IMR-90 (cell line): ENCODE measurements around the gene GSE1. TPM values are rescaled to one million over a fixed set of nuclear protein-coding genes. Genes with fewer than 3 reads are reported as not detected.

ENCODE experiments used
- ATAC-seq: fragments of 200-7000 bp; cut with Tn5 transposase; 2 replicates; pipeline ENCODE4 v1.9.1; 2020; ENCODE audit warnings: low read depth, mild to moderate bottlenecking, moderate library complexity
- BruUV-seq: library from RNA; stranded (reverse); fragments of 400-500 nt; replicated peaks from 2 replicates; lab custom pipeline; 2021; lab: Mats Ljungman, UMichigan
- CTCF ChIA-PET: fragments of 300-600 bp; formaldehyde crosslinking; extraction: SDS; loops from one replicate; lab custom pipeline; 2021; ENCODE audit warnings: antibody characterized with exemption; lab: Yijun Ruan, JAX
- POLR2A ChIA-PET: fragments of 300-600 bp; sonication (Branson Sonifier 250); formaldehyde crosslinking; loops from one replicate; lab custom pipeline; 2022; ENCODE audit warnings: antibody characterized with exemption; ENCODE audit not compliant: unreplicated experiment; lab: Charles Lee
- DNase-seq: peaks from one replicate; pipeline ENCODE4 v3.0.0; 2013
- H2AFZ ChIP-seq: replicated peaks from 2 replicates; pipeline ENCODE3; 2013; ENCODE audit warnings: low read length, mild to moderate bottlenecking; ENCODE audit not compliant: poor library complexity
- H2AK5ac ChIP-seq: 2 replicates; pipeline ENCODE4 v1.6.1; 2013; ENCODE audit warnings: low read depth, low read length, inconsistent platforms
- H2AK9ac ChIP-seq: replicated peaks from 2 replicates; pipeline ENCODE3; 2013; ENCODE audit warnings: mild to moderate bottlenecking, low read depth, low read length, moderate library complexity; ENCODE audit not compliant: poor library complexity
- H2BK120ac ChIP-seq: 2 replicates; pipeline ENCODE4 v1.6.1; 2013; ENCODE audit warnings: low read depth, low read length, inconsistent platforms
- H2BK15ac ChIP-seq: 3 replicates; pipeline ENCODE4 v1.6.1; 2013; ENCODE audit warnings: low read depth, low read length, inconsistent platforms
- H2BK20ac ChIP-seq: 2 replicates; pipeline ENCODE4 v1.6.1; 2013; ENCODE audit warnings: low read depth, mild to moderate bottlenecking, inconsistent platforms, low read length, moderate library complexity
- H2BK5ac ChIP-seq: 2 replicates; pipeline ENCODE4 v1.6.1; 2013; ENCODE audit warnings: mild to moderate bottlenecking, low read depth, low read length, inconsistent platforms; ENCODE audit not compliant: poor library complexity, severe bottlenecking
- H3K14ac ChIP-seq: replicated peaks from 2 replicates; pipeline ENCODE4 v1.6.1; 2013; ENCODE audit warnings: low read depth, low read length, inconsistent platforms
- H3K18ac ChIP-seq: 2 replicates; pipeline ENCODE4 v1.6.1; 2013; ENCODE audit warnings: low read depth, low read length, control low read depth
- H3K23ac ChIP-seq: 2 replicates; pipeline ENCODE4 v1.6.1; 2013; ENCODE audit warnings: low read depth, low read length, inconsistent platforms
- H3K27ac ChIP-seq: 2 replicates; pipeline ENCODE4 v1.5.1; 2013; ENCODE audit warnings: mild to moderate bottlenecking, control low read depth, low read length; ENCODE audit not compliant: insufficient read depth
- H3K27me3 ChIP-seq: 2 replicates; pipeline ENCODE4 v1.6.1; 2013; ENCODE audit warnings: low read length; ENCODE audit not compliant: control insufficient read depth, insufficient read depth
- H3K36me3 ChIP-seq: 2 replicates; pipeline ENCODE4 v1.6.1; 2013; ENCODE audit warnings: low read length, mixed read lengths; ENCODE audit not compliant: control insufficient read depth, insufficient read depth
- H3K4ac ChIP-seq: 2 replicates; pipeline ENCODE4 v1.6.1; 2013; ENCODE audit warnings: low read depth, low read length, inconsistent platforms
- H3K4me1 ChIP-seq: 2 replicates; pipeline ENCODE4 v1.6.1; 2013; ENCODE audit warnings: low read length, mixed read lengths; ENCODE audit not compliant: control insufficient read depth, insufficient read depth
- H3K4me2 ChIP-seq: 2 replicates; pipeline ENCODE4 v1.6.1; 2013; ENCODE audit warnings: low read depth, mild to moderate bottlenecking, control low read depth, low read length, moderate library complexity
- H3K4me3 ChIP-seq: 2 replicates; pipeline ENCODE4 v1.5.1; 2013; ENCODE audit warnings: low read depth, mild to moderate bottlenecking, control low read depth, low read length, moderate library complexity; ENCODE audit not compliant: insufficient read depth
- H3K56ac ChIP-seq: 2 replicates; pipeline ENCODE4 v1.6.1; 2013; ENCODE audit warnings: low read length, inconsistent platforms; ENCODE audit not compliant: insufficient read depth; ENCODE audit errors: extremely low read depth
- H3K79me1 ChIP-seq, 2 experiments: 2 replicates each; pipeline ENCODE4 v1.6.1; 2013; ENCODE audit warnings: low read length in 2 of 2, inconsistent platforms in 1 of 2, low read depth in 1 of 2
- H3K9ac ChIP-seq: 2 replicates; pipeline ENCODE4 v1.6.1; 2013; ENCODE audit warnings: low read depth, low read length, control low read depth
- H3K9me1 ChIP-seq: 2 replicates; pipeline ENCODE4 v1.6.1; 2013; ENCODE audit warnings: low read length, inconsistent platforms; ENCODE audit not compliant: insufficient read depth
- H3K9me3 ChIP-seq: 2 replicates; pipeline ENCODE4 v1.6.1; 2013; ENCODE audit warnings: low read length; ENCODE audit not compliant: control insufficient read depth, insufficient read depth
- H4K20me1 ChIP-seq: 2 replicates; pipeline ENCODE4 v1.6.1; 2013; ENCODE audit warnings: low read length, inconsistent platforms; ENCODE audit not compliant: insufficient read depth
- H4K5ac ChIP-seq: 2 replicates; pipeline ENCODE4 v1.6.1; 2013; ENCODE audit warnings: mild to moderate bottlenecking, low read depth, low read length, control low read depth
- H4K8ac ChIP-seq, 2 experiments: 2 replicates each; pipeline ENCODE4 v1.6.1; 2013; ENCODE audit warnings: low read depth in 2 of 2, low read length in 2 of 2, control low read depth in 1 of 2, inconsistent platforms in 1 of 2
- H4K91ac ChIP-seq: 2 replicates; pipeline ENCODE4 v1.6.1; 2013; ENCODE audit warnings: low read depth, low read length, inconsistent platforms; ENCODE audit not compliant: insufficient read depth
- ELK1 ChIP-seq: fragments of 150-350 bp; IDR thresholded peaks from 2 replicates; pipeline ENCODE4 v1.6.1; 2016; ENCODE audit warnings: low read depth, mild to moderate bottlenecking, low read length, moderate library complexity, borderline replicate concordance
- MAFK ChIP-seq: IDR thresholded peaks from 2 replicates; pipeline ENCODE4 v1.6.1; 2012; ENCODE audit warnings: low read depth, low read length, improper control_type of control experiment
- NFE2L2 ChIP-seq: fragments of 150-350 bp; IDR thresholded peaks from 2 replicates; pipeline ENCODE4 v1.6.1; 2016; ENCODE audit warnings: low read depth, mild to moderate bottlenecking, low read length
- POLR2A ChIP-seq: IDR thresholded peaks from 2 replicates; pipeline ENCODE4 v1.6.1; 2012; ENCODE audit warnings: mild to moderate bottlenecking, low read depth, low read length
- RCOR1 ChIP-seq: IDR thresholded peaks from 2 replicates; pipeline ENCODE4 v1.6.1; 2012; ENCODE audit warnings: mild to moderate bottlenecking, low read length, improper control_type of control experiment; ENCODE audit not compliant: insufficient replicate concordance
- SMC3 ChIP-seq: fragments of 150-350 bp; IDR thresholded peaks from 2 replicates; pipeline ENCODE4 v1.6.1; 2016; ENCODE audit warnings: low read depth, mild to moderate bottlenecking, antibody characterized with exemption, low read length, moderate library complexity
- WGBS, 2 experiments: methylation state at CpG; one replicate each; pipeline versions ENCODE4 v1.1.5 to v1.1.7; 2013; ENCODE audit warnings: missing lambda C conversion rate in 2 of 2; ENCODE audit not compliant: insufficient read length in 1 of 2; ENCODE audit errors: extremely low coverage in 2 of 2; 5-methylcytosine and 5-hydroxymethylcytosine counted together
- dilution Hi-C: fragments of 300-500 bp; cut with HindIII; formaldehyde crosslinking; loops from one replicate; pipeline ENCODE4 v1.14.3; 2018; ENCODE audit warnings: low sequenced_read_pairs; ENCODE audit not compliant: unreplicated experiment
- in situ Hi-C: fragments of 300-500 bp; cut with MboI; formaldehyde crosslinking; loops from 3 replicates; pipeline ENCODE4 v1.14.3; 2019; ENCODE audit warnings: low sequenced_read_pairs, inconsistent platforms, mixed read lengths
- intact Hi-C: fragments of 100-400 bp; cut with micrococcal nuclease; formaldehyde crosslinking; loops from 2 replicates; pipeline ENCODE4 v1.10.0; 2022
- polyA plus RNA-seq, 3 experiments: library from polyadenylated mRNA; depleted of rRNA; stranded (reverse); fragments of >200 nt; gene quantifications; 2 replicates each; pipeline ENCODE4 v1.2.3, GENCODE V29; 2012; ENCODE audit warnings: low replicate concordance in 1 of 3
- total RNA-seq: library from RNA; depleted of rRNA; stranded (reverse); fragments of >200 nt; gene quantifications from 2 replicates; pipeline ENCODE4 v1.2.3, GENCODE V29; 2012

GSE1 gene
- total and polyA plus RNA-seq, 2 of the 4 experiments (the other 2 are of a cell fraction), result 14.9 to 25.5 TPM

GRCh38 chr16:85665373-85665740, 52.2 kb downstream of the GSE1 start:
- no peak for DNase-seq
- peaks cover 3% of the 10 kb centered on the region; the same call in 1 of the 2 replicates for H3K9me1 ChIP-seq
- H3K56ac ChIP-seq, result no peak overlapping the region
- ChIA-PET POLR2A (no interaction called here), CTCF (no interaction called here)
- H2BK5ac ChIP-seq, result no peak overlapping the region
- H2AFZ ChIP-seq, result no peak overlapping the region
- H2BK15ac ChIP-seq, result no peak overlapping the region
- no peak overlapping the region for H4K5ac ChIP-seq
- no peak overlapping the region for H3K18ac ChIP-seq
- no peaks in the 10 kb centered on the region for H3K4me1 ChIP-seq
- TF ChIP-seq RCOR1, result no peak
- no peak for TF ChIP-seq SMC3
- no peak for TF ChIP-seq MAFK
- no peak for TF ChIP-seq ELK1
- TF ChIP-seq POLR2A, result no peak
- TF ChIP-seq NFE2L2, result no peak
- no peaks in the 10 kb centered on the region for H3K9me3 ChIP-seq
- no TSS peak for BruUV-seq
- in situ Hi-C loops, result no loop called here
- H3K36me3 ChIP-seq, result peaks cover 74% of the 10 kb centered on the region
- 88% methylated on average over 6 of the region's 12 CpGs; no CpG with 5 or more reads in 1 of the 2 experiments for WGBS, 2 experiments
- H3K4me3 ChIP-seq, result no peak overlapping the region
- no peak overlapping the region for H3K23ac ChIP-seq
- no peak overlapping the region for H2BK120ac ChIP-seq
- no peaks in the 10 kb centered on the region for H3K27me3 ChIP-seq
- dilution Hi-C loops, result no loop called here
- no peak overlapping the region for H2AK5ac ChIP-seq
- H3K14ac ChIP-seq, result no peak overlapping the region
- intact Hi-C loops, result no loop called here
- no peak overlapping the region for H4K91ac ChIP-seq
- H2BK20ac ChIP-seq, result no peak overlapping the region
- peaks cover 2% of the 10 kb centered on the region; the same call in 1 of the 2 replicates for H4K20me1 ChIP-seq
- H3K4ac ChIP-seq, result no peak overlapping the region
- peaks cover 0 to 8% of the 10 kb centered on the region in 2 experiments; a peak in 1 of 4 replicates for H3K79me1 ChIP-seq
- peak overlapping the region; percentile 51 for H2AK9ac ChIP-seq
- no peak overlapping the region for H3K4me2 ChIP-seq
- H3K9ac ChIP-seq, result no peak overlapping the region
- no peak overlapping the region for H4K8ac ChIP-seq
- no peak for ATAC-seq
- no peak overlapping the region for H3K27ac ChIP-seq
